ENCODE data around the gene VSX2.
A peak's percentile ranks its signal among the peaks of the same experiment; 100 is the strongest.

DNA sequence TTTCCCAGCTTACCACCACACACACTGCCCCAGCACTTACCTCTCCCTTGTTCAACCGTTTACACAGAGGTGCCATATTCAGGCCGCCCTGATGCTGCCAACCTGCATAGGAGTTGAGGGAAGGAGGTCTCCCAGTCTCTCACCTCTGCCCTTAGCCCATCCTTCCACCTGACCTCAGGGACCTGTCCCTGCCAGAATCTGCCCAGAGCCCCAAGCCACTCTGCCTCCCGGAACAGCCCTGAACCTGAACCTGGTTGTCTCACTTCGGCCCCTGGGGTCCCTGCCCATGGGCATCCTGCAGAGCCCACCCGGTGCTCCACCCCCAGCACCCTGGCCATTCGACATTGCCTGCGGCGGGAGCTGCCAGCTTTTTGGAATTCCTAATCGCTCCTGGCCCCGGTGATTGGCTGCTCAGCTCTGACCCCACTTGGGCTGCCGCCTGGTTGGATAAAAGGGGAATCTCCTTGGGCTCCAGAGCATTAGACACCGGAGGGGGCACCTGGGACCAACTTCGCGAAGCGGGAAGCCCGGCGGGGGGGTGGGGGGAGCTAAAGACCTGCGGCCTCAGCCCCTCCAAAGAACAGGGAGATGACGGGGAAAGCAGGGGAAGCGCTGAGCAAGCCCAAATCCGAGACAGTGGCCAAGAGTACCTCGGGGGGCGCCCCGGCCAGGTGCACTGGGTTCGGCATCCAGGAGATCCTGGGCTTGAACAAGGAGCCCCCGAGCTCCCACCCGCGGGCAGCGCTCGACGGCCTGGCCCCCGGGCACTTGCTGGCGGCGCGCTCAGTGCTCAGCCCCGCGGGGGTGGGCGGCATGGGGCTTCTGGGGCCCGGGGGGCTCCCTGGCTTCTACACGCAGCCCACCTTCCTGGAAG, at the start of gene VSX2:
- peak; percentile 62 for TF ChIP-seq EZH2 (IDR thresholded peaks at IDR 0.05; ENCODE audit: low read length)
- TF ChIP-seq, protein P1, sequence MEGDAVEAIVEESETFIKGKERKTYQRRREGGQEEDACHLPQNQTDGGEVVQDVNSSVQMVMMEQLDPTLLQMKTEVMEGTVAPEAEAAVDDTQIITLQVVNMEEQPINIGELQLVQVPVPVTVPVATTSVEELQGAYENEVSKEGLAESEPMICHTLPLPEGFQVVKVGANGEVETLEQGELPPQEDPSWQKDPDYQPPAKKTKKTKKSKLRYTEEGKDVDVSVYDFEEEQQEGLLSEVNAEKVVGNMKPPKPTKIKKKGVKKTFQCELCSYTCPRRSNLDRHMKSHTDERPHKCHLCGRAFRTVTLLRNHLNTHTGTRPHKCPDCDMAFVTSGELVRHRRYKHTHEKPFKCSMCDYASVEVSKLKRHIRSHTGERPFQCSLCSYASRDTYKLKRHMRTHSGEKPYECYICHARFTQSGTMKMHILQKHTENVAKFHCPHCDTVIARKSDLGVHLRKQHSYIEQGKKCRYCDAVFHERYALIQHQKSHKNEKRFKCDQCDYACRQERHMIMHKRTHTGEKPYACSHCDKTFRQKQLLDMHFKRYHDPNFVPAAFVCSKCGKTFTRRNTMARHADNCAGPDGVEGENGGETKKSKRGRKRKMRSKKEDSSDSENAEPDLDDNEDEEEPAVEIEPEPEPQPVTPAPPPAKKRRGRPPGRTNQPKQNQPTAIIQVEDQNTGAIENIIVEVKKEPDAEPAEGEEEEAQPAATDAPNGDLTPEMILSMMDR (optimal IDR thresholded peaks at IDR 0.05 in 1 of 3, IDR thresholded peaks at IDR 0.05 in 1 of 3, conservative IDR thresholded peaks at IDR 0.05 in 1 of 3; ENCODE audit: extremely low read depth in 1 of 3, insufficient read depth in 2 of 3, low read length in 3 of 3), result no peak

Measured in keratinocyte (primary cell).